ENCODE results near the gene MRLN.
"Not testable (repeated sequence)": the region's sequence is repeated elsewhere in the genome, so short reads cannot be mapped to it uniquely, and the experiment has no call there.

The MRLN gene

DNA sequence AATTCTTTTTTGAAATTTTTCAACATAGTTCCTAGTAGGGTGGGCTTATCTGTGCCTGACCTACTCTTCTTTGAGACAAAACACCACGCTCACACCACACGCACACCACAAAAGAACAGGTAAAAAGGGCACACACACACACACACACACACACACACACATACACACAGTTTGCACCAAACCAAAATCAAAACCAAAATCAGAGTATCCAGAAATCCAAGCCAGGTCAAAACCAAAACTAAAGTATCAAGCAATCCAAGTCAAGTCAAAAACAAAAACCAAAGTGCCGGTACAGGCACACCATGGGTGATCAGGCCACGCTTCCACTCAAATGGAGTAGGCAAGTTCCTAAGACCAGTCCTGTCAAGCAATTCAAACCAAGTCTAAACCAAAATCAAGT, 20.4 kb downstream of the MRLN start:
- H3K27me3 Mint-ChIP-seq, result peaks cover 15% of the 10 kb centered on the region
- not testable (repeated sequence) for H3K27ac Mint-ChIP-seq, ATAC-seq, H3K4me3 Mint-ChIP-seq, H3K36me3 Mint-ChIP-seq, H3K4me1 Mint-ChIP-seq, H3K9me3 Mint-ChIP-seq

DNA sequence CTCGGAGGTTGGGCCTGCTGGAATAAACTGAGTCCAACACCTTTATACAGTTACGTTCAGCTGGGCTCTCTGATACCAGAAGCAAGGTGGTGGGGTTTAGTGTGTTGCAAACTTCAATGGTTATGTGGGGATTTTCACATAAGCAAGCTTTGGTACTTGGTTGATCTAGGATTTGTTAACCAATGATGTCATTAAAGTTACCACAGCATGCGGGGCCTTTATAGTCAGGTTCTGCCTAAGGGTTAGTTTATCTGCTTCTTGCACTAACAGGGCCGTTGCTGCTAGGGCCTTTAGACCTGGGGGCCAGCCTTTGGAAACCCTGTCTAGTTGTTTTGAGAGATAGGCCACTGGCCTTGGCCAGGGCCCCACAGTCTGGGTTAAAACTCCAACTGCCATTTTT, 24.1 kb downstream of the MRLN start:
- H3K4me3 Mint-ChIP-seq, H3K9me3 Mint-ChIP-seq, H3K27ac Mint-ChIP-seq, H3K36me3 Mint-ChIP-seq, H3K4me1 Mint-ChIP-seq, ATAC-seq: not testable (repeated sequence)
- peaks cover 15% of the 10 kb centered on the region for H3K27me3 Mint-ChIP-seq

DNA sequence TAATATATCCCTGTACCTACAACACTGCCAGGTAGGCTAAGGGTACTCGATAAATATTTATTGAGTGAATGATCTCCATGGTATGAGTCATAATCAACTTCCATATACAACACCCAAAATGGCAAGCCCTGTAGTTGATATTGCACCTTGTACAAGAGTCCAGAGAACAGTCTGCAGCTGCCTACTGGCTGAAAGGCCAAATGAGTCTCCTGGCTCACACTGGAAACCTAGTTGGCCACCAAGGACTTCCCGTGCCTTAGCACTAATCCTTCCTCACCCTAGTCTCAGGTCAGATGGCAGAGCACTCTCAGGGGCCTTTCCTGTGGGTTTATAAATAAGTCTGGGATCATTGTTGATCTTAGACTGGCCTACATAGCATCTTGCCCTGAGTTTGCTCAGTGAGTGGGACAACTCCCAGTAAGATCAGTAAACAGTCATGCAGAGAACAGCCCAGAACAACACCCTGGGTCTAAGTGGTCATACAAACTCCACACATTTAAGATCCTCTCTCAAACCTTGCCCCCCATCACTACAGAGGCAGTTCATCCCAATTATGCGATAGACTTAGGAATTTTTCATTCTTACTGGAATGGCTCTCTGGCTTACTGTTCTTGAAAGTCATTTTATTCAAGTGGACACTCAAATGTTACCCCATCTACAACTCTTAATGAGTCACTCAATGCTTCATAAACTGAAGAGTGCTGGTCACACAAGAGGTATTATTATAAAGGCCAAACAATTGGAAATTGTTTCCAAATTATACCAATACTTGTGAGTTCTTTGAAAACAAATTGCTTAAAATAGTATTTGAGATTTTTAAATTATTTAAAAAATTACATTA, 28.9 kb downstream of the MRLN start:
- Mint-ChIP-seq H3K4me3 (no peak overlapping the region), H3K4me1 (no peaks in the 10 kb centered on the region), H3K27ac (no peak overlapping the region), H3K9me3 (peaks cover 3% of the 10 kb centered on the region), H3K27me3 (no peaks in the 10 kb centered on the region), H3K36me3 (no peaks in the 10 kb centered on the region)
- no peak for ATAC-seq

DNA sequence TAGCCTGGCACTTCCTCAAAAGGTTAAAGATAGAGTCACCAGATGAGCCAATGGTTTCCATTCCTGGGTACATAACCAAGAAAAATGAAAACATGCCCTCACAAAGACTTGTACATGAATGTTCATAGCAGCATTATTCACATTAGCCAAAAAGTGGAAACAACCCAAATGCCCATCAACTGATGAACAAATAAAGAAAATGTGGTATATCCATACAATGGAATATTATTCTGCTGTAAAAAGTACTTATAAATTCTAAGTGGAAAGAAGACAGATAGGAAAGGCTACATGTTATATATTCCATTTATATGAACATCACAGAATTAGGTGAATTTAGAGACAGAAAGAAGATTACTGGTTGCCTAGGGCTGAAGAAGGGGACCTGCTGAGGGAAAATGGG, 32.9 kb downstream of the MRLN start:
- H3K9me3 Mint-ChIP-seq, result peaks cover 3% of the 10 kb centered on the region
- no peak overlapping the region for H3K4me3 Mint-ChIP-seq
- H3K27me3 Mint-ChIP-seq, result no peaks in the 10 kb centered on the region
- no peak for ATAC-seq
- H3K27ac Mint-ChIP-seq, result no peak overlapping the region
- no peaks in the 10 kb centered on the region for H3K4me1 Mint-ChIP-seq
- no peaks in the 10 kb centered on the region for H3K36me3 Mint-ChIP-seq

DNA sequence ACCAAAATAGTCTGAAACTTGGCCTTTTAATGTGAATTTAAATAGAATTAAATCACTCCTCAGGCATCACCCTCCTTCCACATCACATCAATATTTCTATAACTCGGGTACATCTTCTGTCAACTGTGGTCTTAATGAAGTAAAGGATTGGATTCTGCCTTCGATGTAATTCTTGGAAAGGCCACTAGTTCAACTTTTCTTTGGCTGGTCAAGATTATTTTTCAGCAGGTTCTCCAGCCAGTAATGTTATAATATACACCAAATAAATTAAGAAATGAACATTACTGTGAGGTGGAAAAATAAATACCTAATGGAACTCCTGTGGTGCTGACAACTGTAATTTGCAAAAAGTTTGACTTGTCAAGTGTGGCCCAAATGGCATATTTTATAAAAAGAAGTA, 33.9 kb downstream of the MRLN start:
- Mint-ChIP-seq H3K36me3 (no peaks in the 10 kb centered on the region), H3K27ac (no peak overlapping the region), H3K9me3 (peaks cover 3% of the 10 kb centered on the region), H3K4me3 (no peak overlapping the region), H3K27me3 (no peaks in the 10 kb centered on the region), H3K4me1 (no peaks in the 10 kb centered on the region)
- no peak for ATAC-seq

DNA sequence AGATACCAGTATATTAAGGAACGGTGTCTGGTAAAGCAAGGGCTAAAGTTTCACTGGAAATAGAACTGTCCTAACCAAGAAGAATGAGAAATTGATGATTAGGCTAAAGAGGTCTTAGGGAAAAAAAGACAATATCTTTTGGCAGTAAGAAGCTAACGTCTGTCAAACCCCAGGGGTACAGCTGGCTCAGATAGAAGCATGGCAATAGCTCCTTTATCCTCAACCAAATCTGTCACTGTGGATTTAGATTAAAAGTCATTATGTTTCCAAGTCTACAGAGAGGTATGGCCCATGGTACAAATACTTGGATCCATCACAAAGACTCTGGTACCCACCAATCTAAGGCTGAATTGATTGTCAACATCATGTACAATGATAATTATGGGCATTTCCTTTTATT, 35.0 kb downstream of the MRLN start:
- Mint-ChIP-seq H3K4me3 (no peak overlapping the region), H3K36me3 (no peaks in the 10 kb centered on the region), H3K27ac (no peak overlapping the region), H3K27me3 (peaks cover 8% of the 10 kb centered on the region), H3K4me1 (no peaks in the 10 kb centered on the region), H3K9me3 (peaks cover 3% of the 10 kb centered on the region)
- no peak for ATAC-seq

DNA sequence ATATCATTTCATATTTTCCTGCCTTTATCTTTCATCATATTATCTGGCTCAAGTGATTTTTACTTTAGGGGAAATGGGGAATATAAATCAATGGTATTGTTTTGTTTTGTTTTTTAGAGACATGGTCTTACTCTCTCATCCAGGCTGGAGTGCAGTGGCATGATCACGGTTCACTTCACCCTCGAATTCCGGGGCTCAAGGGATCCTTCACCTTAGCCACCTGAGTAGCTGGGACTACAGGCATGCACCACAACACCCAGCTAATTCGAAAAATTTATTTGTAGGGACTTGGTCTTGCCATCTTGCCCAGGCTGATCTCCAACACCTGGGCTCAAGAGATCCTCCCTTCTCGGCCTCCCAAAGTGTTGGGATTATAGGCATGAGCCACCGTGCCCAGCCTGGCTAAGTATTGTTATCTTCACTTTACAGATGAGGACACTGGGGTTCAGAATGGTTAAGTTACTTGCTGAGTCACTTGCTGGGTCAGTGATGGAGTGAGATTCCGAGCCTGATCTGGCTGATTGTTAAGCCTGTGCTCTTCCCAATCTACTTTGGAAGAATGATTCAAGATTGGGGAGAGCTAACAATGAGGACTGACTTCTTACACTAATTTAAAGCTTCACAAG, 39.9 kb downstream of the MRLN start:
- Mint-ChIP-seq H3K4me1 (peaks cover 7% of the 10 kb centered on the region), H3K9me3 (no peaks in the 10 kb centered on the region), H3K27ac (no peak overlapping the region), H3K27me3 (peaks cover 38% of the 10 kb centered on the region), H3K4me3 (no peak overlapping the region), H3K36me3 (no peaks in the 10 kb centered on the region)
- ATAC-seq, result no peak

DNA sequence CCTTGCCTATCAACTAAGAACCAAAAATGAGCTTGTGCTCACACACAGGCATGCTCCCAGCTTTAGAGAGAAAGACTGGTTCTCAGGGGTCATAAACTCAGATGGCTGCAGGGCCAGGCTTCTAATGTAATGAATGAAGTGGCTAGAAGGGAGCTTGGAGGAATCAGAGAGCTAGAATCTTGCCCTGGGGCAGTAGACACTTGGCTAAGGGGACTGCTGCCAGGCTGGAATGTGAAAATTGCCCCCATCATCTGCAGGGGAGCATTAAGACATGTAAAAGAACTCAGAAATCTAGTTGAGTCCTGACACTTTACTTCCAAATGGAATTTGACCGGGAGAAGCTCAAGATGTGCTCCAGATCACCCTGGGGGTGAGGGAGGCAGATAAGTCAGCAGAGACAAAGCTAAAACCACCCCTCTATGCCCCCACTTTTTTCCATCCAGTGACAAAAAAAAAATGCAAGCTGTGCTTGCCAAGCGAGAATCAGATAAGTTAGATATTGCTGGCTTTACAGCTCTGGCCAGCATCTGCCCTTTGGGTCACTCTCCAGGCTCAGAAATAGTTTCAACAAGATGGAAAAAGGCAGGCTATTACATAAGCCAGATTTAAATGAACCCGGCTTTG, 41.3 kb downstream of the MRLN start:
- no peak overlapping the region for H3K27ac Mint-ChIP-seq
- H3K4me1 Mint-ChIP-seq, result peaks cover 7% of the 10 kb centered on the region
- no peak for ATAC-seq
- H3K27me3 Mint-ChIP-seq, result peaks cover 51% of the 10 kb centered on the region
- peaks cover 1% of the 10 kb centered on the region for H3K9me3 Mint-ChIP-seq
- H3K4me3 Mint-ChIP-seq, result no peak overlapping the region
- H3K36me3 Mint-ChIP-seq, result no peaks in the 10 kb centered on the region

DNA sequence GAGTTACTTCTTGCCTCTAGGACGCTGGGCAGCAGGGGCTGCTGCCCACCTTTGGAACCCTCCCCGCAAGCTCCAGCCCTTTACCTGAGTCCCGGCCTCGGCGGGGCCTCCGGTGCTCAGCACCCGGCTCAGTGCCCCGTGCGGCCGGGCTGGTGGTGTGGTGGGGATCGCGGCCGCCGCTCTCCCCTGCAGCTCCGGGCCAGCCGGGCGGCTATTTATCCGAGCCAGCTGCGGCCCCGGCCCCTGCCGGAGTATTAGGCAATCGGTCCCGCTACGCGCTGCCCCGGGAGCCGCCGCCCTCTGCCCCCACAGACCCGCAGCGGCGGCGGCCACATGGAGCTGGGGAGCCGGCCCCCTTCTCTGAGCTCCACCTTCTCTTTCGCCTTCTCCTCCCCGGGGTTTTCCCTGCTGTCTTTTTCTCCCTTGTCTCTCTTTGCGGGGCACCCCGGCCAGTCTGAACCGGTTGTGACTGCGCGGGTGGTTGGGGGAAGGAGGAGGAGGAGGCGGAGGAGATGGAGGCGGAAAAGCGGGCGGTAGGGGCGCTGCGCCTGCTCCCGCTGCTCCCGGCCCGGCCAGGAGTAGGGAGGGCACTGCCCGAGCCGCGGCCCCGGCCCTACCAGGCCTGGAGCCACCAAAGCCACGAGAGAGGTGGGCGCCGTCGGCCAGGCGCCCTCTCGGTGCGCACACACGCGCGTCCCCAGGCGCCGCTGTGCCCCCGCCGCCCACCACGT, 43.7 kb downstream of the MRLN start, which contains the start of gene SLC16A9:
Gene SLC16A9, minus strand, starts transcription at position 456 of the 731 bp plus-strand sequence. CDS start 25,559 bp downstream, outside the sequence.
- ATAC-seq, result peak; percentile 86
- H3K27me3 Mint-ChIP-seq, result peaks cover 67% of the 10 kb centered on the region
- peak within 1 kb of the TSS; percentile 76 for H3K4me3 Mint-ChIP-seq
- peak within 1 kb of the TSS; percentile 71 for H3K27ac Mint-ChIP-seq
- peaks cover 3% of the 10 kb centered on the region for H3K9me3 Mint-ChIP-seq
- peaks cover 7% of the 10 kb centered on the region for H3K4me1 Mint-ChIP-seq
- H3K36me3 Mint-ChIP-seq, result no peaks in the 10 kb centered on the region

DNA sequence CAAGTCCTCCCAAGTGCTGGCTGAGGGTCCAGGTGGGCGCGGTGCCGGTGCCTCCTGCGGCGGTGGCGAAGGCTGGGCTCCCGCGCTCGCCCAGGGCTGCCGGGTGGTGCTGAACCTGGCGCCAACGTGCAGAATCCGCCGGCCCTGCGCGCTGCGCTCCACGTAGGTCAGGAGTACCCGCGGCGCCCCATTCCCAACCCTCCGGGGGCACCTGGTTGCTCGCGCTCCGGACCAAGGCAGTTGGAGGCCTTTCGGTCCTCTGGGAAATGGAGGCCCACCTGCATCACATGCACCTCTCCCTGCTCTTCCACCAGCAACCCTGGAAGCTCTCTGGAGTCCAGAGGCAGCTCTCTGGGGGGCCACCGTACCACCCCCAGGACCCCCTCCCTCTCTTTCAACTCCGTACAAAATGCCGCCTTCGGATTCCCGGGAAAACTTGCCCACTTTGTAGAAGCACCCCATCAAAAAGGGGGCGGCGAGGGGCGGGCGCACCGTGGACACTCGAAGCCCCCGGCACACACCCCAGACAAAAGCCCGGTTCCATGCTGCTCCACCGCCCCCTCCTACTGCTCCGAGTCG, 44.4 kb downstream of the MRLN start:
- peak overlapping the region; percentile 76 for H3K4me3 Mint-ChIP-seq
- H3K4me1 Mint-ChIP-seq, result peaks cover 7% of the 10 kb centered on the region
- peak; percentile 50 for ATAC-seq
- peak overlapping the region; percentile 71 for H3K27ac Mint-ChIP-seq
- peaks cover 63% of the 10 kb centered on the region for H3K27me3 Mint-ChIP-seq
- no peaks in the 10 kb centered on the region for H3K36me3 Mint-ChIP-seq
- peaks cover 3% of the 10 kb centered on the region for H3K9me3 Mint-ChIP-seq

DNA sequence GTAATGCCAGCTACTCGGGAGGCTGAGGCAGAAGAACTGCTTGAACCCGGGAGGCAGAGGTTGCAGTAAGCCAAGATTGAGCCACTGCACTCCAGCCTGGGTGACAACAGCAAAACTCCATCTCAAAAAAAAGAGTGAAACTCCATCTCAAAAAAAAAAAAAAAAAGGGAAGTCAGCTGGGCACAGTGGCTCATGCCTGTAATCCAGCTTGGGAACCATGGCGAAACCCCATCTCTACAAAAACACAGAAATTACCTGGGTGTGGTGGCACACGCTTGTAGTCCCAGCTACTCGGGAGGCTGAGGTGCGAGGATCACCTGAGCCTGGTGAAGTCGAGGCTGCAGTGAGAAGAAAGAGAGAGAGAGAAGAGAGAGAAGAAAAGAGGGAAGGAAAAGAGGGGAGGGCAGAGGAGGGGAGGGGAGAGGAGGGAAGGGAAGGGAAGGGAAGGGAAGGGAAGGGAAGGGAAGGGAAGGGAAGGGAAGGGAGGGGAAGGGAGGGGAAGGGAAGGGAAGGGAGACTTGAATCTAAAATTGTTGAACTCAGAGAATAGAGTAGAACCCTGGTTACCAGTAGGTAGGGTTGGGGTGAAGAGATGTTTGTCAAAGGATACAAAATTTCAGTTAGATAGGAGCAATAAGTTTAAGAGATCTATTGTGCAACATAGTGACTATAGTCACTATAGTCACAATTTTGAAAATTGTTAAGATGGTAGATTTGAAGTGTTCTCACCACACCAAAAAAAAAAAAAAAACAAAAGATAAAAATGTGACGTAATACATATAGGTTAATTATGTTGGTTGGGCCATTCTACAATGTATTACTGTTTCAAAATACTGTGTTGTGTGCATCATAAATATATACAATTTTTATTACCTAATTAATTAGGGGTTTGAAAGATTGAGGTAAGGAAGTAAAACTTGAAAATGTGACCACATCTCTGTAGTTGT, 46.1 kb downstream of the MRLN start:
- peaks cover 3% of the 10 kb centered on the region for H3K9me3 Mint-ChIP-seq
- ATAC-seq, result no peak
- H3K36me3 Mint-ChIP-seq, result no peaks in the 10 kb centered on the region
- H3K4me1 Mint-ChIP-seq, result peaks cover 7% of the 10 kb centered on the region
- H3K27me3 Mint-ChIP-seq, result peaks cover 59% of the 10 kb centered on the region
- no peak overlapping the region for H3K4me3 Mint-ChIP-seq
- no peak overlapping the region for H3K27ac Mint-ChIP-seq

DNA sequence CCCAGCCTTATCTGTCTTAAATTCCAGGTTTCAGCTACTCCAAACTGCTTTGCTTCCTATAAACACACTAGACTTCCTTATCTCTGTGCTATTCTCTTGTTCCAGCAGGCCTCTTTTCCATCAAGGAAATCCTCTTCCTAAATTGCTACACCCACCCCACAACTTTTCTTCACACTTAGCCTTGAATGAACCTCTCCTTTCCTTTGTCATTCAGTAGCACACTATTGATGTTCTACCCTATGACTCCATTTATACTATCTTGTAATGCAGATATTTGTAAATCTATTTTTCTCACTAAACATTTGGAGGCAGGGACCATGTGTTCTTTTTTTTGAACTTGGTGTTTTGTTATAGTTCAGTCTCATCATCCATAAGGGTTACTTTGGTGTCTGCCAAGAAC, 47.3 kb downstream of the MRLN start:
- no peak overlapping the region for H3K27ac Mint-ChIP-seq
- peaks cover 63% of the 10 kb centered on the region for H3K27me3 Mint-ChIP-seq
- H3K36me3 Mint-ChIP-seq, result no peaks in the 10 kb centered on the region
- no peak overlapping the region for H3K4me3 Mint-ChIP-seq
- H3K9me3 Mint-ChIP-seq, result peaks cover 3% of the 10 kb centered on the region
- ATAC-seq, result no peak
- peaks cover 7% of the 10 kb centered on the region for H3K4me1 Mint-ChIP-seq

DNA sequence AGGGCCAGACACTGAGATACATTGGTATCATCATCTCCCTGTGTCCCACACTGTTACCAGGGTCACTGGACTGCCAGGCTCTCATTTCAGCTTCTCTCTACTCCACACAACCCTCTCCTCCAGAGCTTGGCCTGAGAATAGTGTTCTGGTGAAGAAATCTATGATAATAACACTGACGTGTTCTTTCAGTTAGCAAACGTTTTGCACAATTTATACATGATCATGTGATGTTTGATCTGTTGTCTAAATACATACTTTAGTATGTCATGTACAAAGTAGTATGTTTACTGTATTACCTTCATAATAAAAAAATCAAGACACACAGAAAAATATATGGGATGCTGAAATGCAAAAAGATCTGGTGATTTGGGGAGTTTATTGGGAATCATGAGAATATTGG, 48.6 kb downstream of the MRLN start:
- no peak for ATAC-seq
- Mint-ChIP-seq H3K4me1 (peaks cover 7% of the 10 kb centered on the region), H3K9me3 (peaks cover 3% of the 10 kb centered on the region), H3K36me3 (no peaks in the 10 kb centered on the region), H3K4me3 (no peak overlapping the region), H3K27ac (no peak overlapping the region), H3K27me3 (peaks cover 52% of the 10 kb centered on the region)

DNA sequence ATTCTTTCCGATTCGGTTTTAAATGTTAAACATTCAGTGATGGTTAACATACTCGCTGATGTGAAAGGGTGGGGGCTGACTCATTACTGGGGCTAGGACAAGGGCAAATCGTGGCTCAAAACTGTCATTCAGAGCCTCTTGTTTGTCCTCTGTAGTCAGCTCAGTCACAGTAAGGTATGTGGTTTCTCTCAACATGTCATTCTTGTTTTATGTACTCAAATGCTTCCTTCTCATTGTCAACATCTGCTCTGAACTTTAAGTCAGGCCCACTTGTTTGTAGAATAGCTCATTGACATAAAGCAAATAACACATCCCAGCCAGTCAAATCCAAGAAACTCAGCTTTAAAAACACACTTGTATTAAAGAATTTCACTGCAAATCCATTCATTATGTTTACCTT, 50.9 kb downstream of the MRLN start:
- Mint-ChIP-seq H3K36me3 (no peaks in the 10 kb centered on the region), H3K9me3 (peaks cover 3% of the 10 kb centered on the region), H3K27me3 (peaks cover 34% of the 10 kb centered on the region), H3K4me3 (no peak overlapping the region), H3K4me1 (no peaks in the 10 kb centered on the region), H3K27ac (no peak overlapping the region)
- ATAC-seq, result no peak
